ENCODE measurements around the gene C3orf52. TPM values are rescaled to one million over a fixed set of nuclear protein-coding genes. Genes with fewer than 3 reads are reported as not detected.
A peak's percentile ranks its signal among the peaks of the same experiment; 100 is the strongest.
"Not testable (repeated sequence)": the region's sequence is repeated elsewhere in the genome, so short reads cannot be mapped to it uniquely, and the experiment has no call there.

Gene C3orf52, protein sequence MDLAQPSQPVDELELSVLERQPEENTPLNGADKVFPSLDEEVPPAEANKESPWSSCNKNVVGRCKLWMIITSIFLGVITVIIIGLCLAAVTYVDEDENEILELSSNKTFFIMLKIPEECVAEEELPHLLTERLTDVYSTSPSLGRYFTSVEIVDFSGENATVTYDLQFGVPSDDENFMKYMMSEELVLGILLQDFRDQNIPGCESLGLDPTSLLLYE
- total RNA-seq = 16.4 TPM
- long read RNA-seq, transcript C3orf52-201 (6 exons, 2,277 nt) = major isoform, 20 of 29 reads
- long read RNA-seq, partial matches to known transcripts = 3 of 29 reads
- long read RNA-seq, other reads (novel, unspliced or antisense) = 5 of 29 reads

GRCh38 chr3:112086076-112086854, at the start of gene C3orf52:
Gene C3orf52, plus strand, starts transcription at chr3:112086389. Its CDS starts 19 bp downstream, at chr3:112086408.
- Histone ChIP-seq H3K4me3 (peak within 1 kb of the TSS; percentile 67), H3K36me3 (no peaks in the 10 kb centered on the region), H3K4me1 (peaks cover 13% of the 10 kb centered on the region), H3K9me3 (no peaks in the 10 kb centered on the region), H3K27me3 (ENCODE audit: low read depth) (no peaks in the 10 kb centered on the region), H3K27ac (peak within 1 kb of the TSS; percentile 82)
- intact Hi-C loops (cut with DNase I) = no loop called here
- ATAC-seq = peak; percentile 96
- TF ChIP-seq, protein P1, sequence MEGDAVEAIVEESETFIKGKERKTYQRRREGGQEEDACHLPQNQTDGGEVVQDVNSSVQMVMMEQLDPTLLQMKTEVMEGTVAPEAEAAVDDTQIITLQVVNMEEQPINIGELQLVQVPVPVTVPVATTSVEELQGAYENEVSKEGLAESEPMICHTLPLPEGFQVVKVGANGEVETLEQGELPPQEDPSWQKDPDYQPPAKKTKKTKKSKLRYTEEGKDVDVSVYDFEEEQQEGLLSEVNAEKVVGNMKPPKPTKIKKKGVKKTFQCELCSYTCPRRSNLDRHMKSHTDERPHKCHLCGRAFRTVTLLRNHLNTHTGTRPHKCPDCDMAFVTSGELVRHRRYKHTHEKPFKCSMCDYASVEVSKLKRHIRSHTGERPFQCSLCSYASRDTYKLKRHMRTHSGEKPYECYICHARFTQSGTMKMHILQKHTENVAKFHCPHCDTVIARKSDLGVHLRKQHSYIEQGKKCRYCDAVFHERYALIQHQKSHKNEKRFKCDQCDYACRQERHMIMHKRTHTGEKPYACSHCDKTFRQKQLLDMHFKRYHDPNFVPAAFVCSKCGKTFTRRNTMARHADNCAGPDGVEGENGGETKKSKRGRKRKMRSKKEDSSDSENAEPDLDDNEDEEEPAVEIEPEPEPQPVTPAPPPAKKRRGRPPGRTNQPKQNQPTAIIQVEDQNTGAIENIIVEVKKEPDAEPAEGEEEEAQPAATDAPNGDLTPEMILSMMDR (IDR thresholded peaks at IDR 0.05) = no peak
- peak; percentile 90 for DNase-seq

DNA sequence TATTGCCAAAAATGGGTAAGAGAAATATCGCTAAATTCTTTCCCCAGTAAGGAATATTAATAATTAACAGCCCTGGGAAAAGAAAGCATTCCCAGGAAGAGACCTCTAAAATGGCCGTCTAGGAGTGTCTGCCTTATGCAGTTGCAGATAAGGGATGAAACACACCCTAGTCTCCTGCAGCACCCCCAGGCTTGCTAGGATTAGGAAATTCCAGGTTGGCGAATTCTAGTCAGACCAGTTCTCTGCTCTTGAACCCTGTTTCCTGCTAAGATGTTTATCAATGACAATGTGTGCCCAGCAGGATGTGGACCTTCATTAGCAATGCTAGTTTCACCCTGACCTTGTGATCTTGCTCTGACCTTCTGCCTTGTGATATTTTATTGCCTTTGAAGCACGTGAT, 49.0 kb upstream of the C3orf52 start:
- H3K27me3 ChIP-seq (ENCODE audit: low read depth); H3K36me3 ChIP-seq; H3K9me3 ChIP-seq; ATAC-seq; H3K27ac ChIP-seq; DNase-seq; H3K4me3 ChIP-seq; H3K4me1 ChIP-seq; intact Hi-C loops (cut with DNase I): not testable (repeated sequence)

DNA sequence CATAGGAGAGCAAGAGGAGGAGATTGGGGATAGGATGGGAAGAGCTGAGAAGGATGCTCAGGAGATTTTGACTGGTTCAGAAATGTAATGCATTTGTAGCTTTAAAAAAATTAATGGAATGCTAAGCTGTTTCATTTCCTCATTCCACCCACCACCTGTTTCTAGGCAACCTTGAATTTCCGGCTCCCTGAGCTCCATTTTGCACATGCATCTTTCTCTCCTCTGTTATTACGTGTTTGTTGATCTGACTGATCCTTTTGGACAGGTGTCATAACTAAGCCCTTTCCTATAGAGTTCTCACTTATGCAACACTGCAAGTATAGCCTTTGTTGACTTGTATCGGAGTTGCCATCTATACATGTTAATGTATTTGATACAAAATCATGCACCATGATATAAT, 47.3 kb upstream of the C3orf52 start:
- ATAC-seq = peak; percentile 15 to 25
- no peak overlapping the region for H3K27ac ChIP-seq
- TF ChIP-seq, protein P1 (IDR thresholded peaks at IDR 0.05) = no peak
- H3K4me1 ChIP-seq = peaks cover 7% of the 10 kb centered on the region
- no peaks in the 10 kb centered on the region for H3K36me3 ChIP-seq
- H3K9me3 ChIP-seq = no peaks in the 10 kb centered on the region
- intact Hi-C loops (cut with DNase I) = no loop called here
- no peaks in the 10 kb centered on the region for H3K27me3 ChIP-seq (ENCODE audit: low read depth)
- H3K4me3 ChIP-seq = no peak overlapping the region
- no peak for DNase-seq

GRCh38 chr3:112041321-112041720, 44.9 kb upstream of the C3orf52 start:
- no peaks in the 10 kb centered on the region for H3K27me3 ChIP-seq (ENCODE audit: low read depth)
- intact Hi-C loops (cut with DNase I) = no loop called here
- no peaks in the 10 kb centered on the region for H3K36me3 ChIP-seq
- H3K4me1 ChIP-seq = peaks cover 8% of the 10 kb centered on the region
- H3K27ac ChIP-seq = no peak overlapping the region
- DNase-seq (no peak), ATAC-seq (no peak)
- H3K4me3 ChIP-seq = no peak overlapping the region
- no peaks in the 10 kb centered on the region for H3K9me3 ChIP-seq
- TF ChIP-seq, protein P1 (IDR thresholded peaks at IDR 0.05) = no peak

- H3K4me3 ChIP-seq = no peak overlapping the region
- peaks cover 8% of the 10 kb centered on the region for H3K4me1 ChIP-seq
- no peak overlapping the region for H3K27ac ChIP-seq
- intact Hi-C loops (cut with DNase I) = no loop called here
- no peak for DNase-seq
- ATAC-seq = peak; percentile 24 to 41
- no peaks in the 10 kb centered on the region for H3K27me3 ChIP-seq (ENCODE audit: low read depth)
- TF ChIP-seq, protein P1 (IDR thresholded peaks at IDR 0.05) = no peak
- no peaks in the 10 kb centered on the region for H3K9me3 ChIP-seq
- H3K36me3 ChIP-seq = no peaks in the 10 kb centered on the region
These were observed 43.3 kb upstream of the C3orf52 start for GRCh38 chr3:112042842-112043280.
